Naive thymus-derived CD8-positive, alpha-beta T cell (primary cell): ENCODE data around the gene FHDC1. TPM values are rescaled to one million over a fixed set of nuclear protein-coding genes. Genes with fewer than 3 reads are reported as not detected.

Experiments used
- ATAC-seq, 2 donors: fragments of 150-1000 bp; cut with Tn5 transposase in 1 of 2; sonication (Bioruptor Pico), chemical (Tn5 transposase) in 1 of 2; 1 replicate in 1 of 2; 2 replicates in 1 of 2; pipeline ENCODE4 v1.10.0; 2021; ENCODE audit warnings: mild to moderate bottlenecking in 2 of 2, moderate library complexity in 2 of 2
- POLR2A ChIA-PET: fragments of 350-600 bp; sonication (Branson Sonifier 250); formaldehyde crosslinking; loops from one replicate; lab custom pipeline; 2021; ENCODE audit warnings: antibody characterized with exemption; lab: Charles Lee
- DNase-seq, 10 donors: peaks; one replicate each; pipeline versions ENCODE4 v3.0.0 to v3.0.0-alpha.2; 2020 to 2022
- H3K27ac Mint-ChIP-seq, 10 donors: one replicate each; pipeline ENCODE4 v1.8.0; 2020 to 2022; ENCODE audit warnings: mild to moderate bottlenecking in 10 of 10, mixed read lengths in 10 of 10, moderate library complexity in 4 of 10, inconsistent platforms in 1 of 10
- H3K27me3 Mint-ChIP-seq, 5 donors: one replicate each; pipeline ENCODE4 v1.8.0; 2021 to 2022; ENCODE audit warnings: mixed read lengths in 5 of 5
- H3K36me3 Mint-ChIP-seq, 3 donors: one replicate each; pipeline ENCODE4 v1.8.0; 2020 to 2022; ENCODE audit warnings: mixed read lengths in 3 of 3, mild to moderate bottlenecking in 2 of 3, inconsistent platforms in 1 of 3
- H3K4me1 Mint-ChIP-seq, 4 donors: one replicate each; pipeline ENCODE4 v1.8.0; 2021 to 2022; ENCODE audit warnings: mixed read lengths in 4 of 4
- H3K4me3 Mint-ChIP-seq, 10 donors: one replicate each; pipeline ENCODE4 v1.8.0; 2020 to 2022; ENCODE audit warnings: mild to moderate bottlenecking in 10 of 10, mixed read lengths in 10 of 10, moderate library complexity in 6 of 10, inconsistent platforms in 1 of 10
- H3K9me3 Mint-ChIP-seq, 9 donors: one replicate each; pipeline ENCODE4 v1.8.0; 2020 to 2022; ENCODE audit warnings: mixed read lengths in 9 of 9, mild to moderate bottlenecking in 3 of 9, inconsistent platforms in 1 of 9, moderate library complexity in 1 of 9
- polyA plus RNA-seq, 3 donors: library from polyadenylated mRNA; unstranded; fragments of 300-500 nt; fragmentation: Illumina TruSeq; gene quantifications; one replicate each; pipeline ENCODE4 v1.2.3, GENCODE V29; 2021
- total RNA-seq, 8 experiments: library from RNA in 2 of 8; stranded (reverse) in 2 of 8; gene quantifications; one replicate each; pipeline ENCODE4 v1.2.3 and lab custom pipeline; 2021 to 2026

FHDC1 gene
- total and polyA plus RNA-seq, 5 experiments from 2014 or later = 0.09 to 0.39 (median 0.27) TPM; not detected in 2

DNA sequence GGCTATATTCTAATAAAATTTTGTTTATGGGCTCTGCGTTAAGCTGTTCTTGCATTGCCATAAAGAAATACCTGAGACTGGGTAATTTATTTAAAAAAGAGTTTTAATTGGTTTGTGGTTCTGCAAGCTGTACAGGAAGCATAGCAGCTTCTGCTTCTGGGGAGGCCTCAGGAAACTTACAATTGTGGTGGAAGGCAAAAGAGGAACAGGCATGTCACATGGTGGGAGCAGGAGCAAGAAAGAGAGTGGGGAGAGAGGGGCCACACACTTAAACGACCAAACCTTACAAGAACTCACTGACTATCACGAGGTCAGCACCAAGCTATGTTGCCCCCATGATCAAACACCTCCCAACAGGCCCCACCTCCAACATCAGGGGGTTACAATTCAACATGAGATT lies 74.0 kb downstream of the FHDC1 start:
- Mint-ChIP-seq H3K9me3 (peaks cover 0 to 14% (median 0%) of the 10 kb centered on the region in 9 donors), H3K4me3 (no peak overlapping the region), H3K27me3 (no peaks in the 10 kb centered on the region), H3K36me3 (peaks cover 0 to 9% (median 0%) of the 10 kb centered on the region in 3 donors), H3K27ac (no peak overlapping the region), H3K4me1 (peaks cover 0 to 12% (median 0%) of the 10 kb centered on the region in 4 donors)
- no peak for ATAC-seq
- DNase-seq = no peak
- POLR2A ChIA-PET = no interaction called here

DNA sequence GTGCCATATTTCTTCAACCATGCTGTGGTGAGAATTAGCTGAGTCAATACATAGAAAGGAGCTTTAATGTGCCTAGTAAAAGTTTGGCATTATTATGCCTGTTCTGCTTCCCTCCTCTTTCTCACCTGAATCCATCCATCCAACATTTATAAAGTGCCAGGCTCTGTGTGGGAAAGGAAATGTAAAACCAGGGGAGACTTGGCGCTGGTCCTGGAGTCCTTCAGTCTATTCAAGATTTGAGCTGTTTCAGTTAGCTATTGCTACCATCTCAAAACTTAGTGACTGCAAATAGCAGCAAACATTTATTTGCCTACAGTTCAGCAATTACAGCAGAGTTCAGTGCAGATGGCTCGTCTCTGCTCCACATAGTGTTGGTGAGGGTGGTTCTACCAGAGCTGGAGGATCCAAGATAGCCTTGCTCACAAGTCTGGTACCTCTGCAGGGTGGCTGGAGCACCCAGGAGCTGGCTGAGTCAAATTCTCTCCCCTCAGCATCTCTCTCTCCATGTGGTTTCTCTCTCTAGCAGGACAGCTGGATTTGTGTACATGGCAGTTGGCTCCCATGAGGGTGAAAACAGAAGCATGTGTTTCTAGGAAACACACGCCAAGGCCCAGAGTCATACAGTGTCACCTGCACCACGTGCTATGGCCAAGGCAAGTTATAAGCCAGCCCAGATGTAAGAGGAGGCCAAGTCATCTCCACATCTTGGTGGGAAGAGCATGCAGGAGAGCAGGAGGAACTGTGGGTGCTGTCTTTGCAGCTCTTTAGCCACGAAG lies 77.3 kb downstream of the FHDC1 start:
- POLR2A ChIA-PET = no interaction called here
- no peak overlapping the region for H3K4me3 Mint-ChIP-seq
- H3K4me1 Mint-ChIP-seq = peaks cover 0 to 4% (median under 1%) of the 10 kb centered on the region in 4 donors
- peaks cover 0 to 9% (median 0%) of the 10 kb centered on the region in 3 donors for H3K36me3 Mint-ChIP-seq
- peaks cover 0 to 14% (median 0%) of the 10 kb centered on the region in 9 donors for H3K9me3 Mint-ChIP-seq
- no peak for DNase-seq
- H3K27me3 Mint-ChIP-seq = peaks cover 0 to 2% (median 0%) of the 10 kb centered on the region in 5 donors
- ATAC-seq = no peak
- peak overlapping the region in 1 of 10 donors; percentile 36 for H3K27ac Mint-ChIP-seq

DNA sequence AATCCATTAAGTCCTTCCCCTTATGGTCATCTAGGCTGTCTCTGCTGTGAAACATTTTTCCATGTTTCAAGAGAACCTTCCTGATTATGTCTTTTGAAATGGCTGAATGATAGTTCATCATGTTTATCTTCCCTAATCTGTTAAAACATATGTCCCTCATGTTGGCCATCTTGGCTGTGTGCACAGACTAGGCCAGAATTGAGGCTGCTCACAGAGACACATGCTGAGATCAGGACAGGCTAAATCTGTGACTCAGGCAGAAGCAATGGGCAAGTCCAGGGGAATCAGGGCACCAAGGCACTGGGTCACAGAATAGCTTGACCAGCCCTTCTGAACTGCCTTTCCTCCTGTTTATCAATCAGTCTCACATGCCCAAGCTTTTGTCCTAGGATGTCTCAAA lies 78.3 kb downstream of the FHDC1 start:
- peaks cover 0 to 1% (median 0%) of the 10 kb centered on the region in 4 donors for H3K4me1 Mint-ChIP-seq
- no peak overlapping the region for H3K4me3 Mint-ChIP-seq
- ATAC-seq (no peak), DNase-seq (no peak)
- H3K27ac Mint-ChIP-seq = no peak overlapping the region
- POLR2A ChIA-PET = no interaction called here
- peaks cover 0 to 2% (median 0%) of the 10 kb centered on the region in 5 donors for H3K27me3 Mint-ChIP-seq
- H3K9me3 Mint-ChIP-seq = peaks cover 0 to 14% (median 0%) of the 10 kb centered on the region in 9 donors
- H3K36me3 Mint-ChIP-seq = peaks cover 0 to 9% (median 0%) of the 10 kb centered on the region in 3 donors

DNA sequence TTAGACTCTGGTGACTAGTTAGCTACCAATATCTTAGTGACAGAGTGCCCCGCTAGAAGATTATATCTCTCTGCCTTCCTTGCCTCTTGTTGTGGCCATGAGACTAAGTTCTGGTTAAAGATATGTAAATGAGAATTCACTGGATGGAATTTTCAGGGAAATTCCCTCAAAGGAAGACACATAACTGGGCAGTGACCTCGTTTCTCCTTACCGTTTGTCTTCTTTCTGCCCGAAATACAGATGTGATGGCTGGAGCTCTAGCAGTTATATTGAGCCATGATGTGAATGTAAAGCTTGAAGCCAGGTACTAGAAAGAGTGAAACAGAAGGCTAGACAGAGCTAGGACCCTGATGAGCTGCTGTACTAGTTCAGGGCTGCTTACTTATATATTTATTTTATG lies 80.5 kb downstream of the FHDC1 start:
- DNase-seq (no peak), ATAC-seq (no peak)
- no peak overlapping the region for H3K4me3 Mint-ChIP-seq
- no peak overlapping the region for H3K27ac Mint-ChIP-seq
- POLR2A ChIA-PET = no interaction called here
- peaks cover 0 to 2% (median 0%) of the 10 kb centered on the region in 5 donors for H3K27me3 Mint-ChIP-seq
- H3K9me3 Mint-ChIP-seq = peaks cover 0 to 6% (median 0%) of the 10 kb centered on the region in 9 donors
- H3K36me3 Mint-ChIP-seq = peaks cover 0 to 6% (median 0%) of the 10 kb centered on the region in 3 donors
- peaks cover 0 to 1% (median 0%) of the 10 kb centered on the region in 4 donors for H3K4me1 Mint-ChIP-seq

DNA sequence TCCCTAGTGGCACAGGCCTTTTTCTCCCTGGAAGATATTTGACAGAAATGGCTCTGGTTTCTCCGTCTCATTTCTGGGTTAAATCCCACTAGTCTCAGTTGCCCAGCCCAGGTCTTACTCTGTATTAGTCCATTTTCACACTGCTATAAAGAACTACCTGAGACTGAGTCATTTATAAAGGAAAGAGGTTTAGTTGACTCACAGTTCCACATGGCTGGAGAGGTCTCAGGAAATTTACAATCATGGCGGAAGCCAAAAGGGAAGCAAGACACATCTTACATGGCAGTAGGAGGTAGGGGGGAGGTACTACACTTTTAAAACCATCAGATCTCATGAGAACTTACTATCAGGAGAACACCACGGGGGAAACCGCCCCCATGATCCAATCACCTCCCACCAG lies 81.9 kb downstream of the FHDC1 start:
- Mint-ChIP-seq H3K4me1 (peaks cover 0 to 1% (median 0%) of the 10 kb centered on the region in 4 donors), H3K4me3 (no peak overlapping the region), H3K27ac (no peak overlapping the region), H3K27me3 (peaks cover 0 to 2% (median 0%) of the 10 kb centered on the region in 5 donors), H3K9me3 (no peaks in the 10 kb centered on the region), H3K36me3 (no peaks in the 10 kb centered on the region)
- POLR2A ChIA-PET = no interaction called here
- DNase-seq (no peak), ATAC-seq (no peak)

DNA sequence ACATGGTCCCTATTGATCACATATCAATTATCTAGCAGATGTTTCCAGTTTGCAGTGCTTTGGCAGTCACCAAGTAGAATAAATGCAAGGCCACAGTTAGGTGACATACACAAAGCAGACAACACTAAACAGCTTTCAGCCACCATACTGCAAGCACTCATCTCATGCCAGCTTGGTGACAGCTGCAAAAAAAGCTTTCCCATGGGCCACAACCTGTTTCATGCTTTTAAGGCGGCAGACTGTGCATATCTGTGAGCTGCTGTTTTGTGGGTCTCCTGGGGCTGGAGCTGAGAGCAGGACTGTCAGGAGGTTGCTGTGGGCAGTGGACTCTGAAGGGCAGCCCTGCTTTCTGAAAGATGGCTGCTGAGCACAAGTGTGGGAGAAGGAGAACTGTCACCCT lies 82.6 kb downstream of the FHDC1 start:
- Mint-ChIP-seq H3K9me3 (no peaks in the 10 kb centered on the region), H3K27ac (no peak overlapping the region), H3K36me3 (no peaks in the 10 kb centered on the region), H3K4me1 (peaks cover 0 to 1% (median 0%) of the 10 kb centered on the region in 4 donors), H3K4me3 (peak overlapping the region in 1 of 10 donors; percentile 2), H3K27me3 (peaks cover 0 to 2% (median under 1%) of the 10 kb centered on the region in 5 donors)
- no peak for ATAC-seq
- DNase-seq = no peak
- POLR2A ChIA-PET = no interaction called here

DNA sequence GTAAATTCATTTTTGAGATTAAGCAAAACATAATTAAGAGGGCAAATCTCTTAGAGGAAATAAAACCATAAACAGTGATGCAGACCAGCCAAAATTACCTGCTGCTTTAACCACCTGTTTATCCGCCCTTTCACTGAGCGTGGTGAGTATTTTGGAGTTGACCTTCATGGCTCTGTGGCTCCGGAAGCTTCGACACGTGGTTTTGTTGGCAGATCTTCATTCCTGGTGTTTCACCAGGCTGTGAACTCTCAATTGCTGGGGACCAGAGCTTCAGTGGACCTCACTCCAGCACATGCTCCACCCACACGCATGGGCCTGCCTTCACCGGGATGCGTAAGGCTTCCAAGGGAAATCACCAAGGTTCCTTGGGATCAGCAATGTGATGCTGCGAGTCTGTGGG lies 83.8 kb downstream of the FHDC1 start:
- Mint-ChIP-seq H3K27me3 (peaks cover 0 to 3% (median 2%) of the 10 kb centered on the region in 5 donors), H3K4me3 (no peak overlapping the region), H3K27ac (no peak overlapping the region), H3K4me1 (peaks cover 0 to 3% (median 0%) of the 10 kb centered on the region in 4 donors), H3K9me3 (peaks cover 0 to 2% (median 0%) of the 10 kb centered on the region in 9 donors), H3K36me3 (no peaks in the 10 kb centered on the region)
- POLR2A ChIA-PET = no interaction called here
- ATAC-seq = no peak
- DNase-seq = no peak

DNA sequence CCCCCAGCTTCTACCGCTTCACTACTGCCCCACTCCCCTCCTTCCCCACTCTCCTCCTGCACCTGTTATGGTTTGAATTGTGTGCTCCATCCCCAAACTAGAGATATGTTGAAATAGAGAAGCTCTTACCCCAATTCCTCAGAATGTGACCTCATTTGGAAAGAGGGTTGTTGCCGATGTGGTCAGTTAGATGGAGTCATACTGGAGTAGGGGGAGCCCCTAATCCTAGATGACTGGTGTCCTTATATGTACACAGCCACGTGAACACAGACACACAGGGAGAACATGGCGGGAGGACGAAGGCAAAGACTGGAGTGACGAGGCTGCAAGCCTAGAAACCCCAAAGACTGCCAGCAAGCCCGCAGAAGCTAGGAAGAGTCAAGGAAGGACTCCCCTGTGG lies 84.3 kb downstream of the FHDC1 start:
- H3K4me1 Mint-ChIP-seq = peaks cover 0 to 3% (median 0%) of the 10 kb centered on the region in 4 donors
- POLR2A ChIA-PET = no interaction called here
- H3K27me3 Mint-ChIP-seq = peaks cover 0 to 3% (median 2%) of the 10 kb centered on the region in 5 donors
- no peak overlapping the region for H3K27ac Mint-ChIP-seq
- no peak overlapping the region for H3K4me3 Mint-ChIP-seq
- no peaks in the 10 kb centered on the region for H3K36me3 Mint-ChIP-seq
- peaks cover 0 to 2% (median 0%) of the 10 kb centered on the region in 9 donors for H3K9me3 Mint-ChIP-seq
- no peak for DNase-seq
- no peak for ATAC-seq

DNA sequence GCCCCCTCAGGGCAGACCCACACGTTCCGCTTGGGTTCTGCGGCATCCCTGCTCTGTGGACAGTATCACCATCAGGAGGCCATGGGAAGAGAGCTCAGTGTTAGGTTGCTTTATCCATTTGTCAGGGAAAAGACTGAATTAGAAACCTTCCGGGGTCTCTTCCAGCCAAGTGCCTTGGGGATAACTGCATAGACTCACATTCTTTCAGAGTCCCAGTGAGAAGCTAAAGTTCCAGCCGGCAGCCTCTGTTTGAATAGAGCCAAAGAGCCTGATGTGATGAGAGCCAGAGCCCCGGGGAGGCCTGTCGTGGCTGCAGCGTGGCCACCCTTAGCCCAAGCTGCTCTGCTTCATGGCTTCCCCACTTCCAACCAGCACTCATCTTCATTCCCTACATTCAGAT lies 85.2 kb downstream of the FHDC1 start:
- H3K27ac Mint-ChIP-seq = no peak overlapping the region
- peaks cover 0 to 3% (median 0%) of the 10 kb centered on the region in 4 donors for H3K4me1 Mint-ChIP-seq
- no peaks in the 10 kb centered on the region for H3K36me3 Mint-ChIP-seq
- H3K9me3 Mint-ChIP-seq = peaks cover 0 to 2% (median 0%) of the 10 kb centered on the region in 9 donors
- no peak overlapping the region for H3K4me3 Mint-ChIP-seq
- peaks cover 0 to 3% (median 2%) of the 10 kb centered on the region in 5 donors for H3K27me3 Mint-ChIP-seq
- ATAC-seq (no peak), DNase-seq (no peak)
- POLR2A ChIA-PET = no interaction called here

DNA sequence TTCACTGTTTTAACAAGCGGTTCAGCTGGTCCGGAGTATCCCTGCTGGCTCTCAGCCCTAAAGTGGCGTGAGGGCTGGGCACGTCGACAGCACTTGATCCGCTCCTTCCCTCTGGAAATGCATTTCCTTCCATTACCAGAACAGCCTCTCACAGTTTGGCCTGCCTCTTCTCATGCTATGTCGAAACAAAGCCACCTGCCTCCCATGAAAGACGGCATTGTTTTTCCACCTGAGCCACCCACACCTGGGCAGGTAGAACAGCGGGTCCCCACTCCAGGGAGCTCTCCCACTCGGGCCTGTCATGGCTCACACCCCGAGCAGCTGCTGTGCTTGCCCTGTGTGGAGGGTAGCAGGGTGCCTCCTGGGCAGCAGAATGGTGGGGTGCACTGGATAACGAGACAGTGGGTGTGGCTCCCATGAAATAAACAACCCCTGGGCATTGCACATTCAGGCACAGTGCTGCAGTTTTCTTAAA lies 86.2 kb downstream of the FHDC1 start:
- ATAC-seq (no peak), DNase-seq (no peak)
- H3K4me1 Mint-ChIP-seq = peaks cover 0 to 2% (median 0%) of the 10 kb centered on the region in 4 donors
- no peak overlapping the region for H3K4me3 Mint-ChIP-seq
- no peak overlapping the region for H3K27ac Mint-ChIP-seq
- H3K27me3 Mint-ChIP-seq = peaks cover 0 to 3% (median 2%) of the 10 kb centered on the region in 5 donors
- H3K36me3 Mint-ChIP-seq = no peaks in the 10 kb centered on the region
- POLR2A ChIA-PET = no interaction called here
- H3K9me3 Mint-ChIP-seq = peaks cover 0 to 2% (median 0%) of the 10 kb centered on the region in 9 donors

DNA sequence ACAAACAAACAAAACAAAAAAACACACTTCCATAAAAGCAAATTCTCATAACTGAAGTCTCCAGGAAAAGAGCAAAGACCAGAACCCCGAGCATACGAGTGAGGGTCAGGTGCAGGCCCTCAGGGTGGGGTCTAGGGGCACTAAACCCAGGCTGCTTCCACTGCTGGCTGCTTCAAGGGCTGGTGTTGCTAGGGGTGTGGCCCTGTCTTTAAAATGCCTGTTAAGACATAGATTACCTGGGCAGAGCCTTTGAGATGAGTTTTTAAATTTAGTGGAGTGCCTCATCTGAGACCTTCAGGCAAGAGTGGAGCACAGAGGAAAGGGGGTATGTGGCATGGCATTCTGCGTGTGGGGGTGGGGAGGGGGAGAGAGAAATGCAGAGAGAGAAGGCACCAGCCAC lies 87.0 kb downstream of the FHDC1 start:
- Mint-ChIP-seq H3K36me3 (no peaks in the 10 kb centered on the region), H3K4me3 (no peak overlapping the region), H3K27me3 (peaks cover 0 to 3% (median 0%) of the 10 kb centered on the region in 5 donors), H3K27ac (no peak overlapping the region), H3K9me3 (peaks cover 0 to 3% (median 0%) of the 10 kb centered on the region in 9 donors), H3K4me1 (peaks cover 0 to 2% (median 0%) of the 10 kb centered on the region in 4 donors)
- DNase-seq (no peak), ATAC-seq (no peak)
- POLR2A ChIA-PET = no interaction called here

DNA sequence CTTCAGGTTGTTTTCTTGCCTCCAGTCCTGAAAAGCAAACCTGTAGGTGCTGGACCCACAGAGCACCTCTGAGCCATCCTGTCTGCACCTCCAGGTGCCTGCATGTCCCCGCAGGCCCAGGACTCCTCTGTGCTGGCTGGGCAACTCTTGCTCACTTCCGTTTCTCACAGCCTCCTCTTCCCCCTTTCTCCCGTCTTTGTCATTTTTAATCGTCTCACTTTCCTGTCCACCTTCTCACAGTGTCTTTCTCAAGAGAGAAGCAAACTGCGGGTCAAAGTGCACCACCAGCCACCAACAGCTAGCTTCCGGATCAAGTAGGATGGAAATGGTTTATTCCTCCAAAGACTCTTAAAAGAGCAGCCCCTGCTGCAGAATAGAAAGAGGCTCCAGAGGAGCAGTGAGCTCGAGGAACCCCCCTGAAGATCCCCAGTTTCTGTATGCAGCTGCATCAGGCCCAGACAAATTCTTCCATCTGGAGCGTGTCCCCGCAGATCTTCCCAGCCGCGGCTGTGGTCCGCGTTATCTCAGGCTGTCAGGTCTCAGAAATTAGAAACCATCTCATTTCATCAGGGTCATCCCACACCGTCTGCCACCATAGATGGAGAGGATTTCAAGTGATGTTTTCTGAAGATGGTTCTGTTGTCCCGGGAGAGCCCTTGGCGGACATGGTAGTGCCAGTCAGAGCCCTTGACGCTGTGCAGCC lies 87.7 kb downstream of the FHDC1 start:
- H3K4me1 Mint-ChIP-seq = peaks cover 0 to 2% (median 0%) of the 10 kb centered on the region in 4 donors
- DNase-seq (no peak), ATAC-seq (no peak)
- peaks cover 0 to 3% (median 0%) of the 10 kb centered on the region in 5 donors for H3K27me3 Mint-ChIP-seq
- H3K27ac Mint-ChIP-seq = peak overlapping the region in 1 of 10 donors; percentile 15
- H3K4me3 Mint-ChIP-seq = peak overlapping the region in 2 of 10 donors; percentile 4 to 64
- POLR2A ChIA-PET = no interaction called here
- H3K9me3 Mint-ChIP-seq = peaks cover 0 to 10% (median 3%) of the 10 kb centered on the region in 9 donors
- H3K36me3 Mint-ChIP-seq = peaks cover 0 to 6% (median 6%) of the 10 kb centered on the region in 3 donors
